Measurements from ENCODE around the gene ZNF669.

Gene ZNF669

DNA sequence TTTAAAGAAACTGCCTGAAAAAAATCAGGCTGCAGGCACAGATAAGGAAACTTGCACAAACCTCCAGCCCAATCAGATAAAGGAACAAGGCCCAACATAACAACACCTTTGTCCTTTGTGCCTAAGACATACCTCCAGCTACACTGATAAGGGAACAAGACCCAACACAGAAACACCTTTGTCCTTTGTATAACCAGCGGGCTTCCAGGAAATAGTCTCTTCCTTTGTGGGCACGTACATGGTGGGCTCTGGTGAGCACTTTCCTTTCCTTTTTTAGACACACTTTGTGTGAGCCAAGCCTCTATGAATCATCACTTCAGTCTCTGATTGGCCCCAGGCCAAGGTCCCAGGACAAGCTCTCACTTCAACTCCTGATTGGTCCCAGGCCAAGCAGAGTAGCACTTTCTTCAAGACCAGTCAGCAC, 49.2 kb downstream of the ZNF669 start:
- no peak for DNase-seq

All from inflammatory macrophage treated with lipopolysaccharide for 1 hour (primary cell).